ENCODE data around the gene EIF2D. TPM values are rescaled to one million over a fixed set of nuclear protein-coding genes. Genes with fewer than 3 reads are reported as not detected.

EIF2D gene
- total and polyA plus RNA-seq, 9 of the 15 experiments (the other 6 are each of a cell fraction or from before 2014, with no cell fraction given) = 81.1 to 138 (median 93.9) TPM

DNA sequence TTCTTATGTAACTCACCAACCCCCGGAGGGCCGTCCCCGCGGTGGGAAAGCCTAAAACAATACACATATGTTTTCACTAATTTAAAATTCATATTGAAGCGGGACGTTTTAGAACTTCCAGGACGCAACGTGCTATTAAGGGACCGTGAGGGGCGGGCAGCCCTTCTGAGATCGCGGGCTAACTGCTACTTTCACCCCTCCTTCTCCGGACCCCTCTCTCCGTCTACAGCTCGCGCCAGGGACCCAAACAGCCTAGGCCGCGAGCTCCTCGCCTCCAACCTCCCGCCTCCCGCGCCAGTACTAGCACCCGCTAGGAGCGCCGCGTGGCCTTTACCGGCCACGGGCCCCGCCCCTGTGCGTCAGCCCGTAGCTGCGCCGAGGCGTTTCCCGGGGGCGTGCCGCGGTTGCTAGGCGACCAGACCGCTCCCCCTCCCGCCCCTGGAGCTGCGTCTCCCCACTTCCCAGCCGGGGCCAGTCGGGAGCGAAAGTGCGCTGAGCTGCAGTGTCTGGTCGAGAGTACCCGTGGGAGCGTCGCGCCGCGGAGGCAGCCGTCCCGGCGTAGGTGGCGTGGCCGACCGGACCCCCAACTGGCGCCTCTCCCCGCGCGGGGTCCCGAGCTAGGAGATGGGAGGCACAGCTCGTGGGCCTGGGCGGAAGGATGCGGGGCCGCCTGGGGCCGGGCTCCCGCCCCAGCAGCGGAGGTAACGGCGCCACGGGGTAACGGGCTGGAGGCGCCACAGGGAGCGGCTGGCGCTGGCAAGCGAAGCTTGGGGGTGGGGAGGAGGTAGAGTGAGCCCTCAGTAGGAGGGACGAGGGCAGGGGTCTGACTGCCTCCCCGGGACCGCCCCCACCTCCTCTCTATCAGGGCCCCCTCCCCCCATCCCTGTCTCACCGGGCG lies 23.1 kb upstream of the EIF2D start, which contains the start of gene DYRK3 (continued):
- peak; percentile 73; the same call in 1 of the 2 replicates for TF ChIP-seq GTF2F1 (IDR thresholded peaks at IDR 0.05; ENCODE audit: low read depth, low read length)
- TF ChIP-seq, protein P1, sequence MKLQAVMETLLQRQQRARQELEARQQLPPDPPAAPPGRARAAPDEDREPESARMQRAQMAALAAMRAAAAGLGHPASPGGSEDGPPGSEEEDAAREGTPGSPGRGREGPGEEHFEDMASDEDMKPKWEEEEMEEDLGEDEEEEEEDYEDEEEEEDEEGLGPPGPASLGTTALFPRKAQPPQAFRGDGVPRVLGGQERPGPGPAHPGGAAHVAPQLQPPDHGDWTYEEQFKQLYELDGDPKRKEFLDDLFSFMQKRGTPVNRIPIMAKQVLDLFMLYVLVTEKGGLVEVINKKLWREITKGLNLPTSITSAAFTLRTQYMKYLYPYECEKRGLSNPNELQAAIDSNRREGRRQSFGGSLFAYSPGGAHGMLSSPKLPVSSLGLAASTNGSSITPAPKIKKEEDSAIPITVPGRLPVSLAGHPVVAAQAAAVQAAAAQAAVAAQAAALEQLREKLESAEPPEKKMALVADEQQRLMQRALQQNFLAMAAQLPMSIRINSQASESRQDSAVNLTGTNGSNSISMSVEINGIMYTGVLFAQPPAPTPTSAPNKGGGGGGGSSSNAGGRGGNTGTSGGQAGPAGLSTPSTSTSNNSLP (IDR thresholded peaks at IDR 0.05; ENCODE audit: borderline replicate concordance, low read depth, low read length) = no peak
- TF ChIP-seq, protein P2, sequence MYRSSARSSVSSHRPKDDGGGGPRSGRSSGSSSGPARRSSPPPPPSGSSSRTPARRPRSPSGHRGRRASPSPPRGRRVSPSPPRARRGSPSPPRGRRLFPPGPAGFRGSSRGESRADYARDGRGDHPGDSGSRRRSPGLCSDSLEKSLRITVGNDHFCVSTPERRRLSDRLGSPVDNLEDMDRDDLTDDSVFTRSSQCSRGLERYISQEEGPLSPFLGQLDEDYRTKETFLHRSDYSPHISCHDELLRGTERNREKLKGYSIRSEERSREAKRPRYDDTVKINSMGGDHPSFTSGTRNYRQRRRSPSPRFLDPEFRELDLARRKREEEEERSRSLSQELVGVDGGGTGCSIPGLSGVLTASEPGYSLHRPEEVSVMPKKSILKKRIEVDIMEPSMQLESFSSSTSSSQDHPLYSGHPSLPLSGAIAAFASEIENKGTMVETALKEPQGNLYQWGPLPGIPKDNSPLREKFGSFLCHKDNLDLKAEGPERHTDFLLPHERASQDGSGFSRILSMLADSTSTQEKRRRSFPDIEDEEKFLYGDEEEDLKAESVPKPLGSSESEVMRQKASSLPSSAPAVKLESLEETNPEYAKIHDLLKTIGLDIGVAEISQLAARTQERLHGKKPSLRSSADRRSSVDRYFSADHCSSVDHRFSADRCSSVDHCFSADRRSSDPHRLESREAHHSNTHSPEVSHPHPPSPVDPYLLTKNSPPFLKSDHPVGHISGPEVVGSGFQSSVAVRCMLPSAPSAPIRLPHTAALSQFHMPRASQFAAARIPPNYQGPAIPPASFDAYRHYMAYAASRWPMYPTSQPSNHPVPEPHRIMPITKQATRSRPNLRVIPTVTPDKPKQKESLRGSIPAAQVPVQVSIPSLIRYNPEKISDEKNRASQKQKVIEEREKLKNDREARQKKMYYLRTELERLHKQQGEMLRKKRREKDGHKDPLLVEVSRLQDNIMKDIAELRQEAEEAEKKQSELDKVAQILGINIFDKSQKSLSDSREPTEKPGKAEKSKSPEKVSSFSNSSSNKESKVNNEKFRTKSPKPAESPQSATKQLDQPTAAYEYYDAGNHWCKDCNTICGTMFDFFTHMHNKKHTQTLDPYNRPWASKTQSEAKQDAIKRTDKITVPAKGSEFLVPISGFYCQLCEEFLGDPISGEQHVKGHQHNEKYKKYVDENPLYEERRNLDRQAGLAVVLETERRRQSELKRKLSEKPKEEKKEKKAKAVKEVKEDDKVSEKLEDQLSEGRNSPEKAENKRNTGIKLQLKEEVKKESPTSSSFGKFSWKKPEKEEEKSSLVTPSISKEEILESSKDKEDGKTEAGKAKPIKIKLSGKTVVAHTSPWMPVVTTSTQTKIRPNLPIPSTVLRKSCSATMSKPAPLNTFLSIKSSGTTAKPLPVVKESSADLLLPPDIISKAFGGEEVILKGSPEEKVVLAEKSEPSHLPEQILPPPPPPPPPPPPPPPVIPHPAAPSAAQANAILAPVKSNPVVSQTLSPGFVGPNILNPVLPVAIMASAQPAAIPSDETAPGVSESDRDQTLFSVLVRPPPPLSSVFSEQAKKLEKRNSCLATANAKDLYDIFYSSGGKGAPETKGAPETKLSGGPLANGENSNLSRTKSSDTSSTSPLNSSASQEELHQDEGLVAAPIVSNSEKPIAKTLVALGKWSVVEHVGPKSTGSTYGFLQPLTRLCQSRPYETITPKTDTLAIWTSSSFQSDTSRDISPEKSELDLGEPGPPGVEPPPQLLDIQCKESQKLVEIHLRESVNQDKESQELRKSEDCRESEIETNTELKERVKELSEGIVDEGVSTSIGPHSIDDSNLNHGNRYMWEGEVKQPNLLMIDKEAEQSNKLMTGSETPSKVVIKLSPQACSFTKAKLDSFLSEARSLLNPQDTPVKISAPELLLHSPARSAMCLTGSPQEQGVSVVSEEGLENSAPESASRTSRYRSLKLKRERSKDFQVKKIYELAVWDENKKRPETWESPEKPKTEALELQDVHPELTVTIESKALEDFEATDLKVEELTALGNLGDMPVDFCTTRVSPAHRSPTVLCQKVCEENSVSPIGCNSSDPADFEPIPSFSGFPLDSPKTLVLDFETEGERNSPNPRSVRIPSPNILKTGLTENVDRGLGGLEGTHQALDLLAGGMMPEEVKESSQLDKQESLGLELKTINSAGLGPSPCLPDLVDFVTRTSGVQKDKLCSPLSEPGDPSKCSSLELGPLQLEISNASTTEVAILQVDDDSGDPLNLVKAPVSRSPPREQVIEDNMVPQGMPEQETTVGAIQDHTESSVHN (IDR thresholded peaks at IDR 0.05; ENCODE audit: borderline replicate concordance in 1 of 2, low read depth in 1 of 2) = no peak
- TF ChIP-seq HMGN3 (IDR thresholded peaks at IDR 0.05; ENCODE audit: borderline replicate concordance, extremely low read depth, insufficient read length, low read depth, low read length) = peak; percentile 96
- TF ChIP-seq TBL1XR1 (IDR thresholded peaks at IDR 0.05; ENCODE audit: low read length in 2 of 2) = peak in 1 of 2 experiments; percentile 7; a peak in 1 of 4 replicates
- no peak for TF ChIP-seq ZNF644 (tag; IDR thresholded peaks at IDR 0.05; ENCODE audit: low read depth)
- peak; percentile 52; the same call in 1 of the 2 replicates for TF ChIP-seq NCOA6 (IDR thresholded peaks at IDR 0.05)
- TF ChIP-seq RBFOX2 (IDR thresholded peaks at IDR 0.05; ENCODE audit: low read depth, low read length) = peak; percentile 99
- peak; percentile 70; the same call in 1 of the 2 replicates for TF ChIP-seq ZKSCAN1 (IDR thresholded peaks at IDR 0.05; ENCODE audit: low read depth, low read length)
- TF ChIP-seq, protein P3, sequence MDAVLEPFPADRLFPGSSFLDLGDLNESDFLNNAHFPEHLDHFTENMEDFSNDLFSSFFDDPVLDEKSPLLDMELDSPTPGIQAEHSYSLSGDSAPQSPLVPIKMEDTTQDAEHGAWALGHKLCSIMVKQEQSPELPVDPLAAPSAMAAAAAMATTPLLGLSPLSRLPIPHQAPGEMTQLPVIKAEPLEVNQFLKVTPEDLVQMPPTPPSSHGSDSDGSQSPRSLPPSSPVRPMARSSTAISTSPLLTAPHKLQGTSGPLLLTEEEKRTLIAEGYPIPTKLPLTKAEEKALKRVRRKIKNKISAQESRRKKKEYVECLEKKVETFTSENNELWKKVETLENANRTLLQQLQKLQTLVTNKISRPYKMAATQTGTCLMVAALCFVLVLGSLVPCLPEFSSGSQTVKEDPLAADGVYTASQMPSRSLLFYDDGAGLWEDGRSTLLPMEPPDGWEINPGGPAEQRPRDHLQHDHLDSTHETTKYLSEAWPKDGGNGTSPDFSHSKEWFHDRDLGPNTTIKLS (IDR thresholded peaks at IDR 0.05; ENCODE audit: borderline replicate concordance, low read depth) = peak; percentile 89; the same call in 1 of the 2 replicates
- TF ChIP-seq BRF1 (IDR thresholded peaks at IDR 0.05; ENCODE audit: borderline replicate concordance, extremely low read depth, insufficient read length) = no peak
- TF ChIP-seq ZC3H8 (IDR thresholded peaks at IDR 0.05) = no peak
